Left ventricle myocardium inferior (tissue), 1 donor: Measurements from ENCODE around the gene S100A5. TPM values are rescaled to one million over a fixed set of nuclear protein-coding genes. Genes with fewer than 3 reads are reported as not detected.

Source experiments
- DNase-seq: peaks from one replicate; pipeline ENCODE4 v3.0.0-alpha.2; 2020
- H3K27ac ChIP-seq: fragments of 200-600 bp; replicated peaks from 2 replicates; pipeline ENCODE4 v1.8.0; 2021
- H3K27me3 ChIP-seq: fragments of 200-600 bp; 2 replicates; pipeline ENCODE4 v1.8.0; 2021; ENCODE audit warnings: low read depth
- H3K36me3 ChIP-seq: fragments of 200-600 bp; 2 replicates; pipeline ENCODE4 v1.8.0; 2021
- H3K4me1 ChIP-seq: fragments of 200-600 bp; 2 replicates; pipeline ENCODE4 v1.8.0; 2021
- H3K4me3 ChIP-seq: fragments of 200-600 bp; 2 replicates; pipeline ENCODE4 v1.8.0; 2021; ENCODE audit warnings: mild to moderate bottlenecking, moderate library complexity
- H3K9me3 ChIP-seq: fragments of 200-600 bp; replicated peaks from 2 replicates; pipeline ENCODE4 v1.8.0; 2021
- CTCF ChIP-seq: fragments of 200-600 bp; IDR thresholded peaks from 2 replicates; pipeline ENCODE4 v1.8.0; 2021; ENCODE audit warnings: antibody characterized with exemption, mild to moderate bottlenecking, borderline replicate concordance
- intact Hi-C: fragments of 100-400 bp; cut with micrococcal nuclease; formaldehyde crosslinking; loops from one replicate; pipeline ENCODE4 v1.11.0; 2022
- total RNA-seq: library from RNA; stranded (reverse); fragmentation: NEBNext Ultra II Directional; extraction: Animal tissue kit (Norgen Biotek cat#: 25700); gene quantifications from one replicate; pipeline ENCODE4 v1.2.1, GENCODE V29; 2021
- donor health status: DM: no; HTN: yes; CAD: no; lungs with severe emphysema.

S100A5 gene
- total RNA-seq, 1 donor from 2014 or later: not detected

DNA sequence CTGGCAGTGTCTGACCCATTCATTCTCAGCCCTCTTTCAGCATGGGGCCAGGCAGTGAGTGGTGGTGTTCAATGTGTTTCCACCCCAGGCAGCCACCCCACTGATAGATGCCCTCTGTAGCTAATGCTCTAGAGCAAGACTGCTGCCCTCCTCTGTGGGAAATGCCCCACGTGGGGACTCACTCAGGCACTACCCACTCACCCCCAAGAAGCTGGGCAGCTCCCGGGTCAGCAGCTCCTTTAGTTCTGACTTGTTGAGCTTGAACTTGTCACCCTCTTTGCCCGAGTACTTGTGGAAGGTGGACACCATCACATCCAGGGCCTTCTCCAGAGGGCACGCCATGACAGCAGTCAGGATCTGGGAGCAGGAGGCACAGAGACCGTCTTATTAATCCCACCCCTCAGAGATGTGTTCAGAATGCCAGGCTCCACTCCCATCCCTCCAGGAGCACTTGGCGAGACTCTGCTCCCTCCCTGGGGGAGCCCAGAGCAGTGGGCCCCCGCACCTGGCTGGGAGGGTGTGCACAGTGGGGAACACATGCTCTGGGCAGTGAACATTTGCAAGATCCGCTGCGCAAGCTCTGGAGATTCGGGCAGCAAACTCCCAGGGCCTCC, 3.8 kb upstream of the S100A5 start:
- intact Hi-C loops: no loop called here
- peaks cover 74% of the 10 kb centered on the region for H3K4me1 ChIP-seq

GRCh38 chr1:153543736-153544135, 3.0 kb upstream of the S100A5 start:
- TF ChIP-seq CTCF: no peak
- no peak for DNase-seq
- Histone ChIP-seq H3K27ac (peak overlapping the region; percentile 90), H3K4me3 (peak overlapping the region; percentile 66), H3K27me3 (no peaks in the 10 kb centered on the region), H3K4me1 (peaks cover 65% of the 10 kb centered on the region), H3K36me3 (no peaks in the 10 kb centered on the region), H3K9me3 (no peaks in the 10 kb centered on the region)
- intact Hi-C loops: no loop called here

More for the DNA sequence above, 3.8 kb upstream of the S100A5 start:
- Histone ChIP-seq H3K4me3 (peak overlapping the region; percentile 66), H3K36me3 (no peaks in the 10 kb centered on the region), H3K27me3 (no peaks in the 10 kb centered on the region), H3K27ac (peak overlapping the region; percentile 90), H3K9me3 (no peaks in the 10 kb centered on the region)
- TF ChIP-seq CTCF: no peak
- no peak for DNase-seq

GRCh38 chr1:153542956-153543711, 2.4 kb upstream of the S100A5 start:
- Histone ChIP-seq H3K36me3 (no peaks in the 10 kb centered on the region), H3K27ac (no peak overlapping the region), H3K4me3 (peak overlapping the region; percentile 66), H3K27me3 (no peaks in the 10 kb centered on the region), H3K4me1 (peaks cover 59% of the 10 kb centered on the region), H3K9me3 (no peaks in the 10 kb centered on the region)
- intact Hi-C loops: no loop called here
- no peak for DNase-seq
- TF ChIP-seq CTCF: no peak

GRCh38 chr1:153541641-153542590, 1.2 kb upstream of the S100A5 start:
- no peak for TF ChIP-seq CTCF
- peak overlapping the region; percentile 27 for H3K27ac ChIP-seq
- peaks cover 48% of the 10 kb centered on the region for H3K4me1 ChIP-seq

DNA sequence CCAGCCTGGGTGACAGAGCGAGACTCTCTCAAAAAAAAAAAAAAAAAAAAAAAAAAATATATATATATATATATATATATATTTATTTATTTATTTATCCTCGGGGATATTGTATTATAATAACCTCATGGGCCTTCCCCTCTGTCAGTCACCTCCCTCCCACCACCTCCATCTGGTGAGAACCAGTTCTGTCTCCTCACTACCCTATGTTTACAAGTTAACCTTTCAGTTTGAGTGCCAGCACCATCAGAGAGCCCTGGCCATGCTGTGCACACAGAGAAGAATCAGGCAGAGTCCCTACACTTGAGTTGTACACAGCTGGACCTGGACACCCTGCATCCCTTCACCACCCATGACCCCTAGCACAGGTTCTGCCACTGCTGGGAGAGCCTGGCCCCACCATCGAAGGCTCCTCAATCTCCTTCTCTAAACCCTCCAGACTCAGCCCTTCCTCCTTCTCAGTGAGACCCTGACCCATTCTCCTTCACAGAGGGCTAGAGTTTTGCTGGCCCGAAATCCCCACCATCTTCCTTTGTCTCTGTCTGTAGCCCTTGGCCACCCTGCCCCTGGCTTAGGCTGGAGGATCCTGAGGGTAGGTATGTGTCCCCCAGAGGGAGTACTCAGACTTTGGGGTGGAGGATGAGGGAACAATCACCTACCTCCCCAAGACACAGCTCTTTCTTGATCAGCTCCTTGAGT, 1.2 kb downstream of the S100A5 start:
- TF ChIP-seq CTCF: no peak
- intact Hi-C loops: no loop called here
- H3K27ac ChIP-seq: no peak overlapping the region
- no peaks in the 10 kb centered on the region for H3K27me3 ChIP-seq
- H3K4me1 ChIP-seq: peaks cover 48% of the 10 kb centered on the region
- no peaks in the 10 kb centered on the region for H3K9me3 ChIP-seq
- no peak for DNase-seq
- no peaks in the 10 kb centered on the region for H3K36me3 ChIP-seq
- H3K4me3 ChIP-seq: no peak overlapping the region

More at GRCh38 chr1:153541641-153542590, 1.2 kb upstream of the S100A5 start:
- no peaks in the 10 kb centered on the region for H3K36me3 ChIP-seq
- H3K27me3 ChIP-seq: no peaks in the 10 kb centered on the region
- DNase-seq: no peak
- H3K4me3 ChIP-seq: no peak overlapping the region
- intact Hi-C loops: no loop called here
- no peaks in the 10 kb centered on the region for H3K9me3 ChIP-seq
